Mesenchymal stem cell (in vitro differentiated cells and primary cell): ENCODE measurements around the gene RERE.
A peak's percentile ranks its signal among the peaks of the same experiment; 100 is the strongest.

Experiments used
- DNase-seq: peaks from one replicate; pipeline ENCODE4 v3.0.0-alpha.2; 2013
- H2AFZ ChIP-seq: one replicate; pipeline ENCODE4 v1.6.1; 2013; ENCODE audit warnings: low read depth, mild to moderate bottlenecking, control low read depth, inconsistent platforms, low read length, moderate library complexity
- H2AK5ac ChIP-seq: 2 replicates; pipeline ENCODE4 v1.6.1; 2013; ENCODE audit warnings: low read length, moderate library complexity, mild to moderate bottlenecking, inconsistent platforms; ENCODE audit not compliant: severe bottlenecking
- H2BK120ac ChIP-seq: one replicate; pipeline ENCODE4 v1.6.1; 2013; ENCODE audit warnings: low read depth, mild to moderate bottlenecking, inconsistent platforms, low read length, moderate library complexity
- H2BK12ac ChIP-seq, 2 experiments: one replicate each; pipeline ENCODE4 v1.6.1; 2013; ENCODE audit warnings: inconsistent platforms in 2 of 2, low read length in 2 of 2, mild to moderate bottlenecking in 2 of 2, moderate library complexity in 2 of 2, control low read depth in 1 of 2
- H2BK15ac ChIP-seq: one replicate; pipeline ENCODE4 v1.6.1; 2013; ENCODE audit warnings: mild to moderate bottlenecking, low read depth, inconsistent platforms; ENCODE audit not compliant: poor library complexity, severe bottlenecking
- H2BK5ac ChIP-seq: 2 replicates; pipeline ENCODE4 v1.6.1; 2013; ENCODE audit warnings: low read depth, mild to moderate bottlenecking, low read length, control low read depth, inconsistent platforms; ENCODE audit not compliant: poor library complexity, severe bottlenecking
- H3K14ac ChIP-seq, 2 experiments: one replicate each; pipeline ENCODE4 v1.6.1; 2013; ENCODE audit warnings: inconsistent platforms in 2 of 2, low read length in 2 of 2, control low read depth in 1 of 2, mild to moderate bottlenecking in 1 of 2, moderate library complexity in 1 of 2
- H3K18ac ChIP-seq, 2 experiments: one replicate each; pipeline ENCODE4 v1.6.1; 2013; ENCODE audit warnings: inconsistent platforms in 2 of 2, low read length in 2 of 2, control low read depth in 1 of 2, low read depth in 1 of 2, mild to moderate bottlenecking in 1 of 2
- H3K23ac ChIP-seq, 2 experiments: one replicate each; pipeline ENCODE4 v1.6.1; 2013; ENCODE audit warnings: inconsistent platforms in 2 of 2, low read length in 2 of 2, mild to moderate bottlenecking in 2 of 2, moderate library complexity in 2 of 2, control low read depth in 1 of 2
- H3K27ac ChIP-seq: 2 replicates; pipeline ENCODE4 v1.5.1; 2013; ENCODE audit warnings: mild to moderate bottlenecking, moderate library complexity, low read length, control low read depth, inconsistent platforms; ENCODE audit not compliant: poor library complexity, severe bottlenecking
- H3K27me3 ChIP-seq, 2 experiments: 2 replicates each; pipeline versions ENCODE4 v1.6.1 to v1.7.0; 2013; ENCODE audit warnings: low read length in 2 of 2, mild to moderate bottlenecking in 2 of 2, moderate library complexity in 2 of 2, control low read depth in 1 of 2, inconsistent platforms in 1 of 2; ENCODE audit not compliant: control insufficient read depth in 1 of 2, insufficient read depth in 1 of 2
- H3K36me3 ChIP-seq, 2 experiments: 2 replicates each; pipeline versions ENCODE4 v1.6.1 to v1.7.0; 2013; ENCODE audit warnings: low read length in 2 of 2, control low read depth in 1 of 2, inconsistent platforms in 1 of 2, low read depth in 1 of 2, mild to moderate bottlenecking in 1 of 2; ENCODE audit not compliant: insufficient read depth in 2 of 2, control insufficient read depth in 1 of 2
- H3K4ac ChIP-seq, 2 experiments: one replicate each; pipeline ENCODE4 v1.6.1; 2013; ENCODE audit warnings: inconsistent platforms in 2 of 2, low read length in 2 of 2, mild to moderate bottlenecking in 2 of 2, moderate library complexity in 2 of 2, control low read depth in 1 of 2, low read depth in 1 of 2
- H3K4me1 ChIP-seq: 2 replicates; pipeline ENCODE4 v1.6.1; 2013; ENCODE audit warnings: low read depth, low read length, control low read depth; ENCODE audit not compliant: control insufficient read depth, insufficient read depth
- H3K4me2 ChIP-seq: 2 replicates; pipeline ENCODE4 v1.6.1; 2013; ENCODE audit warnings: low read length, mild to moderate bottlenecking, inconsistent platforms; ENCODE audit not compliant: poor library complexity, severe bottlenecking
- H3K4me3 ChIP-seq, 2 experiments: 2 replicates each; pipeline versions ENCODE4 v1.5.1 to v1.7.0; 2013; ENCODE audit warnings: low read length in 2 of 2, mild to moderate bottlenecking in 2 of 2, control low read depth in 1 of 2, low read depth in 1 of 2; ENCODE audit not compliant: insufficient read depth in 1 of 2
- H3K79me1 ChIP-seq: replicated peaks from 2 replicates; pipeline ENCODE4 v1.6.1; 2013; ENCODE audit warnings: mild to moderate bottlenecking, control low read depth, low read length, inconsistent platforms; ENCODE audit not compliant: poor library complexity, severe bottlenecking
- H3K9ac ChIP-seq: 2 replicates; pipeline ENCODE4 v1.7.0; 2013; ENCODE audit warnings: mild to moderate bottlenecking, low read length, moderate library complexity
- H3K9me3 ChIP-seq: 2 replicates; pipeline ENCODE4 v1.7.0; 2013; ENCODE audit warnings: mild to moderate bottlenecking, low read length; ENCODE audit not compliant: control insufficient read depth
- H4K8ac ChIP-seq: one replicate; pipeline ENCODE4 v1.6.1; 2013; ENCODE audit warnings: inconsistent platforms, mild to moderate bottlenecking, low read length, moderate library complexity
- H4K91ac ChIP-seq: one replicate; pipeline ENCODE4 v1.6.1; 2013; ENCODE audit warnings: mild to moderate bottlenecking, low read length, inconsistent platforms
- WGBS: methylation state at CpG from one replicate; pipeline ENCODE4 v1.1.7; 2013; ENCODE audit warnings: mixed read lengths; 5-methylcytosine and 5-hydroxymethylcytosine counted together

RERE gene

GRCh38 chr1:8373581-8374241, 443.7 kb downstream of the RERE start:
- H3K27me3 ChIP-seq = no peaks in the 10 kb centered on the region
- peak overlapping the region; percentile 56 for H4K8ac ChIP-seq
- H2AK5ac ChIP-seq = no peak overlapping the region
- peak overlapping the region; percentile 77 for H4K91ac ChIP-seq
- H3K9ac ChIP-seq = peak overlapping the region; percentile 79
- peak overlapping the region in 1 of 2 experiments; percentile 25 for H3K4me3 ChIP-seq
- no peak overlapping the region for H2BK12ac ChIP-seq
- H2BK15ac ChIP-seq = no peak overlapping the region
- peak overlapping the region; percentile 27 for H2BK120ac ChIP-seq
- H3K4me2 ChIP-seq = peak overlapping the region; percentile 50
- H2BK5ac ChIP-seq = peak overlapping the region; percentile 66
- peak overlapping the region; percentile 38 to 81 for H3K18ac ChIP-seq
- no peak overlapping the region for H3K4ac ChIP-seq
- H3K36me3 ChIP-seq = peaks cover 11 to 29% of the 10 kb centered on the region in 2 experiments
- no peak overlapping the region for H2AFZ ChIP-seq
- WGBS = 37% methylated on average over 19 of the region's 19 CpGs
- no peak overlapping the region for H3K14ac ChIP-seq
- H3K23ac ChIP-seq = no peak overlapping the region
- H3K27ac ChIP-seq = peak overlapping the region; percentile 87
- no peaks in the 10 kb centered on the region for H3K9me3 ChIP-seq
- peak; percentile 87 for DNase-seq
- H3K79me1 ChIP-seq = peaks cover 32% of the 10 kb centered on the region
- peaks cover 42% of the 10 kb centered on the region for H3K4me1 ChIP-seq

- H3K79me1 ChIP-seq = peaks cover 26% of the 10 kb centered on the region
- H4K8ac ChIP-seq = no peak overlapping the region
- DNase-seq = no peak
- 56% methylated on average over 2 of the region's 3 CpGs for WGBS
- H3K4me2 ChIP-seq = peak overlapping the region; percentile 35
- peak overlapping the region; percentile 38 for H2AK5ac ChIP-seq
- H3K4ac ChIP-seq = no peak overlapping the region
- H3K9me3 ChIP-seq = no peaks in the 10 kb centered on the region
- H2BK15ac ChIP-seq = no peak overlapping the region
- no peak overlapping the region for H2BK120ac ChIP-seq
- peaks cover 42% of the 10 kb centered on the region for H3K4me1 ChIP-seq
- no peak overlapping the region for H3K23ac ChIP-seq
- peak overlapping the region; percentile 79 for H3K9ac ChIP-seq
- H3K27me3 ChIP-seq = no peaks in the 10 kb centered on the region
- no peak overlapping the region for H2AFZ ChIP-seq
- peaks cover 7 to 29% of the 10 kb centered on the region in 2 experiments for H3K36me3 ChIP-seq
- no peak overlapping the region for H2BK12ac ChIP-seq
- peak overlapping the region in 1 of 2 experiments; percentile 25 for H3K4me3 ChIP-seq
- peak overlapping the region; percentile 87 for H3K27ac ChIP-seq
- H3K14ac ChIP-seq = peak overlapping the region in 1 of 2 experiments; percentile 38
- peak overlapping the region in 1 of 2 experiments; percentile 81 for H3K18ac ChIP-seq
- no peak overlapping the region for H4K91ac ChIP-seq
- peak overlapping the region; percentile 66 for H2BK5ac ChIP-seq
Observed at GRCh38 chr1:8373125-8373524, 444.3 kb downstream of the RERE start.

GRCh38 chr1:8371372-8371991, 446.0 kb downstream of the RERE start:
- Histone ChIP-seq H3K4ac (peak overlapping the region in 1 of 2 experiments; percentile 25), H3K79me1 (peaks cover 30% of the 10 kb centered on the region), H3K4me3 (peak overlapping the region in 1 of 2 experiments; percentile 6), H2AFZ (no peak overlapping the region), H2BK15ac (no peak overlapping the region), H2BK5ac (no peak overlapping the region), H3K4me1 (peaks cover 48% of the 10 kb centered on the region), H4K8ac (peak overlapping the region; percentile 66), H3K9me3 (no peaks in the 10 kb centered on the region), H4K91ac (peak overlapping the region; percentile 31), H3K23ac (peak overlapping the region in 1 of 2 experiments; percentile 34), H3K9ac (peak overlapping the region; percentile 79), H3K14ac (peak overlapping the region in 1 of 2 experiments; percentile 64), H2BK120ac (no peak overlapping the region), H3K27ac (no peak overlapping the region), H2BK12ac (no peak overlapping the region), H3K27me3 (no peaks in the 10 kb centered on the region), H2AK5ac (no peak overlapping the region), H3K18ac (peak overlapping the region; percentile 25 to 54), H3K4me2 (no peak overlapping the region), H3K36me3 (peaks cover 11 to 21% of the 10 kb centered on the region in 2 experiments)
- WGBS = 74% methylated on average over 8 of the region's 9 CpGs
- DNase-seq = no peak

GRCh38 chr1:8370905-8371315, 446.5 kb downstream of the RERE start:
- WGBS = 59% methylated on average over 5 of the region's 5 CpGs
- Histone ChIP-seq H2AFZ (no peak overlapping the region), H4K91ac (no peak overlapping the region), H3K14ac (no peak overlapping the region), H3K27me3 (no peaks in the 10 kb centered on the region), H2BK12ac (no peak overlapping the region), H3K79me1 (peaks cover 31% of the 10 kb centered on the region), H3K23ac (no peak overlapping the region), H4K8ac (no peak overlapping the region), H3K4me2 (no peak overlapping the region), H3K4me3 (no peak overlapping the region), H3K18ac (no peak overlapping the region), H3K9me3 (no peaks in the 10 kb centered on the region), H3K27ac (no peak overlapping the region), H3K36me3 (peaks cover 17 to 21% of the 10 kb centered on the region in 2 experiments), H2BK120ac (no peak overlapping the region), H2AK5ac (no peak overlapping the region), H3K9ac (peak overlapping the region; percentile 79), H2BK15ac (no peak overlapping the region), H3K4ac (no peak overlapping the region), H2BK5ac (no peak overlapping the region), H3K4me1 (peaks cover 52% of the 10 kb centered on the region)
- DNase-seq = no peak
